BLaER1 (cell line): ENCODE measurements around the gene MYO3B.

Source experiments
- H3K27ac ChIP-seq: shearing (Covaris generic); formaldehyde crosslinking; 2 replicates; pipeline ENCODE4 v1.8.1; 2022
- H3K27me3 ChIP-seq: shearing (Covaris generic); formaldehyde crosslinking; 2 replicates; pipeline ENCODE4 v1.8.1; 2022
- H3K36me3 ChIP-seq: shearing (Covaris generic); formaldehyde crosslinking; 2 replicates; pipeline ENCODE4 v1.8.1; 2022
- H3K4me1 ChIP-seq: shearing (Covaris generic); formaldehyde crosslinking; 2 replicates; pipeline ENCODE4 v1.8.1; 2022
- H3K4me2 ChIP-seq: shearing (Covaris generic); formaldehyde crosslinking; 2 replicates; pipeline ENCODE4 v1.8.1; 2022
- H3K4me3 ChIP-seq: shearing (Covaris generic); formaldehyde crosslinking; 2 replicates; pipeline ENCODE4 v1.8.1; 2022
- H3K9ac ChIP-seq: shearing (Covaris generic); formaldehyde crosslinking; 2 replicates; pipeline ENCODE4 v1.8.1; 2022
- H3K9me3 ChIP-seq: shearing (Covaris generic); formaldehyde crosslinking; 2 replicates; pipeline ENCODE4 v1.8.1; 2022
- H4K20me1 ChIP-seq: shearing (Covaris generic); formaldehyde crosslinking; 2 replicates; pipeline ENCODE4 v1.8.1; 2022
- Cebpa-rat ChIP-seq: shearing (Covaris generic); IDR thresholded peaks from 2 replicates; pipeline ENCODE4 v1.8.1; 2022

Gene MYO3B

DNA sequence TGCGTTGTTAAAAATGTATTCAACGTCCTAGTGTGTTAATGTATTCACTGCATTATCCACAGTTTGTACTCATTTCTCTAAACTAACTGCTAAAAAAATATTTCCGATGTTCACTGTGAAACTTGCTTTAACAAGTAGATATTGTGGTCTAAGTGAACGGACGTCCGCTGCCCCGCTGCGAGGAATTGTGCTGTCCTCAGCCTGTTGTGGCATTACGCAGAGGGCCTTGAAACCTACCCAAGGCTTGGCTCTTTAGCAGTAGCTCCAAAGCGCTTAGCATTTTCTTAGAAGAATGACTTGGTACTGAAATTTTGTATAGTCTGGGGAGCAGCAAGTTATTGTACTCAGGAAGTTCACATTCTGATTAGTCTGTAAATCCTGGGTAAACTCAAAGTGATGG, 400.7 kb downstream of the MYO3B start:
- Histone ChIP-seq H3K4me3 (no peak overlapping the region), H3K9me3 (no peaks in the 10 kb centered on the region), H3K27me3 (no peaks in the 10 kb centered on the region), H4K20me1 (no peaks in the 10 kb centered on the region), H3K27ac (no peak overlapping the region), H3K4me2 (no peak overlapping the region), H3K36me3 (no peaks in the 10 kb centered on the region), H3K9ac (no peak overlapping the region), H3K4me1 (no peaks in the 10 kb centered on the region)
- TF ChIP-seq Cebpa-rat, result no peak

DNA sequence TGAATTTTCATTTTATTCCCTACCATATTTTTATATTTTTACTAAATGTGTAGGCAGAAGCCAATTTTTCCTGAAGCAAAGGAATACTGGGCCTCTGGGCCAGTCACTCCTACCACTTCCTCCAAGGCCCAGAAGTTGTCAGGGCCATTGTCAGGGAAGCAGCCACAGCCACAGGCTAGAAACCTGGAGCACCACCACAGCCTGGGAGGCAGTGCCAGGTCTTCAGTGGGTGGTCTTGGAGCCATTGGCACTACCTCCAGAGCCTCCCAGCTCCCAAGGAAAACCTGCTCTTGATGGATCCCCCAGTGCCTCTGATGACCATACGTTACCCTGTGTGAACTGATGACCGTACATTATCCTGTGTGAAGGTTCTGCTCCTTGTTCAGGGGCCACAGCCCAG, 401.6 kb downstream of the MYO3B start:
- Histone ChIP-seq H3K4me3 (no peak overlapping the region), H3K4me2 (no peak overlapping the region), H3K27ac (no peak overlapping the region), H3K9me3 (no peaks in the 10 kb centered on the region), H3K27me3 (no peaks in the 10 kb centered on the region), H3K36me3 (no peaks in the 10 kb centered on the region), H4K20me1 (no peaks in the 10 kb centered on the region), H3K9ac (no peak overlapping the region), H3K4me1 (no peaks in the 10 kb centered on the region)
- TF ChIP-seq Cebpa-rat, result no peak

DNA sequence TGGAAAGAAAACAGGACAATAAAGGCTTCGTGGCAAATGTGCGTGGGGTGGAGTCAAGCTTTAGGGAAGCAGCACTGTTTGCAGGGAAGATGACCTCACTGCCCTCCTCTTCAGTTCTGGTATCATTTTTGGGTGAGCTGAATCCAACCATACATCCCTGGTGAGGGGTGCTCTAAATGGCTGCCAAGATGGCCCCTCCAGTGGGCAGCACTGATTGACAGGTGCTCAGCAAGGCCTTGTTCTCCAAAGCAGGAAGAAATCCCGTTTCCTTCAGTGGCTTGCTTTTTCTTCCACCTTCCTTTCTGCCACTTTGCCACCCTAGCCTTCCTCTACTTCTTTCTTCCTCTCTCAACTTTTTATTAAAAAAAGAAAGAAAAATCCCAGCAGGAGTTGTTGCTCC, 404.4 kb downstream of the MYO3B start:
- H3K27ac ChIP-seq, result no peak overlapping the region
- no peak overlapping the region for H3K9ac ChIP-seq
- H3K4me2 ChIP-seq, result no peak overlapping the region
- H3K4me1 ChIP-seq, result no peaks in the 10 kb centered on the region
- H4K20me1 ChIP-seq, result no peaks in the 10 kb centered on the region
- no peaks in the 10 kb centered on the region for H3K27me3 ChIP-seq
- H3K36me3 ChIP-seq, result no peaks in the 10 kb centered on the region
- H3K4me3 ChIP-seq, result no peak overlapping the region
- no peaks in the 10 kb centered on the region for H3K9me3 ChIP-seq
- TF ChIP-seq Cebpa-rat, result no peak

DNA sequence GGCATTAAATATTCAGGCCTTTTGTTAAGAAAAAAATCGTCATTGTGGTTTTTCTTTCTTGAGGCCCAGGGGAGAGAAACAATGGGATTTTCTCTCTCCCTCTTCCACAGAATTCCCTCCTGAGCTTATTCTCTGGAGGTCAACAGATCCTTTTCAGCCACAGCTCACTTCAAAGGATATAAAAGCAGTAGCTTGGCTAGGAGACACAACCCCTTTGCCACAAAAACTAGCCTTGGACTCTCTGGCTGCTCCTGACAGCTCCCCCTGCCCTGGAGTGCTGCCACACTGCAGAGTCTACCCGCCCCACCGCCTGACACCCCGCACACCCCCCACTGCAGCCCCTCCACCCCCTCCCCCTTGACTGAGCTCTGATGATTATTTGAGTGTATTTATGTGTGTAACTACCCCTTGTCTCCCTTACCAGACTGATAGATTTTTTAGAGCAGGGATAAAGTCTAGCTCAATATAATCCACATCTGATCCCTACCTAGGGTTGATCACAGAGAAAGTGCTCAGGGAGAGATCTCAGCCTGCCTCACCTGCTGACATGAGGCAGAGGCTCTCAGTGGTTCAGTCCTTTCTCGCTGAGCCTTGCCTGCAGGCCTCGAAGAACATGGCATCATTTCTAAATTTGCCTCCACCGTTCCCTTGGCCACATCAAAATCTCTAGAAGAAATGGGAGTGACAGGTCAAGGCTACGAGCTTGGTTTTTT, 405.0 kb downstream of the MYO3B start:
- H3K27ac ChIP-seq, result no peak overlapping the region
- H3K27me3 ChIP-seq, result no peaks in the 10 kb centered on the region
- H3K4me1 ChIP-seq, result no peaks in the 10 kb centered on the region
- no peak overlapping the region for H3K4me2 ChIP-seq
- H3K9me3 ChIP-seq, result no peaks in the 10 kb centered on the region
- H4K20me1 ChIP-seq, result no peaks in the 10 kb centered on the region
- H3K36me3 ChIP-seq, result no peaks in the 10 kb centered on the region
- no peak overlapping the region for H3K9ac ChIP-seq
- H3K4me3 ChIP-seq, result no peak overlapping the region
- TF ChIP-seq Cebpa-rat, result no peak

DNA sequence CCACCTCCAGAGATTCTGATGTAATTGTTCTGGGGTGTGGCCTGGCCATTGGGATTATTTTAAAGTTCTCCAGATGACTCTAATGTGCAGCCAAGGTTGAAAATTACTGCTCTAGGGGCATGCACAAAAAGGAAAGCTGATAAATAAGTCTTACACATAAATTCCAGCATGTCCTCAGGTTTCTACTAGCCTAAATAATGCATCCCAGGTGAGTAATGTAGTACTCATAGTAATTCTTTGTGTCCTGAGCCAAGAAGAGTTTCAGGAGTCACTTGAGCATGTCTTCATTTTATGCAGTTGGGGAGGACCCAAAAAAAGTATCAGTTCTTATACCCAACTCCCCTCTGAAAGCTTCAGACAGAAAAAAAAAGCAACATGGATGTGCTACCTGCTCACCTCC, 407.1 kb downstream of the MYO3B start:
- Histone ChIP-seq H3K27ac (no peak overlapping the region), H3K4me1 (no peaks in the 10 kb centered on the region), H3K4me3 (no peak overlapping the region), H3K4me2 (no peak overlapping the region), H3K27me3 (no peaks in the 10 kb centered on the region), H3K9me3 (no peaks in the 10 kb centered on the region), H4K20me1 (no peaks in the 10 kb centered on the region), H3K36me3 (no peaks in the 10 kb centered on the region), H3K9ac (no peak overlapping the region)
- TF ChIP-seq Cebpa-rat, result no peak

DNA sequence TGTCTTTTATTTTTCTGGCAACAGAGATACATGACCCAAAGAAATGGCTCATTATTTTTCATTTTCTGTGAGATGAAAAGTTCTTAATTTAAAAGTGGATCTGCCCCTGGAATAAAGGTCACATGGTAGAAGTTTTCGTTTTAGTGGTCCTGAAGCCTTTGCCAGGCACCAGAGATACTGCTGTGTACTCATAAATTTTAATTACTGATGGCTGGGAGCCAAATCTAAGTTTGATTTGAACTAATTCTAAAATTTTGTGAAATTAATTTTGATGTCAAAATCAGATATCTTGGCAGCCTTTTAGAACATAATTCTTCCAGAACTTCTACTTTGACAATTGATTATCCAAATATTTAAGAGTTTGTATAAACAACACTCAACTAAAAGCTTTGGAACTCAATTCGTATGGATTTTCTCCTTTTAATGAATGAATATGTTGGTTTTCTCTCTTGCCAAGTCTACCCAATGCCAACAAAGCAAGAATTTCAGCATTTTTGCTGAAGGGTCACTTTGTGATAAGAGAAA, 408.7 kb downstream of the MYO3B start:
- H3K27me3 ChIP-seq, result no peaks in the 10 kb centered on the region
- no peak overlapping the region for H3K4me3 ChIP-seq
- no peak for TF ChIP-seq Cebpa-rat
- no peaks in the 10 kb centered on the region for H3K36me3 ChIP-seq
- H3K4me2 ChIP-seq, result no peak overlapping the region
- H3K4me1 ChIP-seq, result no peaks in the 10 kb centered on the region
- no peaks in the 10 kb centered on the region for H3K9me3 ChIP-seq
- no peaks in the 10 kb centered on the region for H4K20me1 ChIP-seq
- H3K9ac ChIP-seq, result no peak overlapping the region
- no peak overlapping the region for H3K27ac ChIP-seq

DNA sequence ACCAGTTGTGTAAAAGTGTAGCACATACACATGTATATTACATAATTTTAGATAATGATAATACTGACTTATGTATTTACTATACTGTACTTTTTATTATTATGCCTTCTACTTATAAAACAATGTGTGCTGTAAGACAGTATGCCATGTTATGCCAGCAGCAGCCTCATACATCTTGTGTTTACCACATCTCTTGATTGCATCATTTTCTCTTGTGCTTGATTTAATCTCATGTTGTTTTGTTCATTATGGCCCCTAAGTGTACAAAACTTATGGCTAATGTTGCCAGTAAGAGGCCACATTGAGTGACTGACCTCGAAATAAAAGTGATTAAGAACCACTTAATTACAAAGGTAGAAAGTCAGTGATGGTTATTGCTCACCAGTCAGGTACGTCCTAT, 409.2 kb downstream of the MYO3B start:
- no peak overlapping the region for H3K27ac ChIP-seq
- no peaks in the 10 kb centered on the region for H3K27me3 ChIP-seq
- no peaks in the 10 kb centered on the region for H4K20me1 ChIP-seq
- no peak overlapping the region for H3K9ac ChIP-seq
- no peaks in the 10 kb centered on the region for H3K9me3 ChIP-seq
- TF ChIP-seq Cebpa-rat, result no peak
- no peaks in the 10 kb centered on the region for H3K4me1 ChIP-seq
- no peak overlapping the region for H3K4me3 ChIP-seq
- H3K4me2 ChIP-seq, result no peak overlapping the region
- no peaks in the 10 kb centered on the region for H3K36me3 ChIP-seq

DNA sequence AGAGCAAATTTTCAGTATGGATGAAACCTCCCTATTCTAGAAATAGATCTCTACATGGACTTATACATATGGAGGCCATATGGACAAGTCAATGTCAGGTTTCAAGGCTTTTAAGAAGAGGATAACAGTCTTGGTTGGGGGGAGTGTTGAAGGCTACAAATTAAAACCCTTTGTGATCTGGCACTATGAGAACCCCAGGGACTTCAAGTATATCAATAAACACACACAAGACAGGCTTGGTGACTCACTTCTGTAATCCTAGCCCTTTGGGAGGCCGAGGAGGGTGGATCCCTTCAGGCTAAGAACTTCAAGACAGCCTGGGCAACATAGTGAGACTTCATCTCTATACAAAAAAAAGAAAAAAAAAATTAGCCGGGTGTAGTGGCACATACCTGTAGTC, 410.0 kb downstream of the MYO3B start:
- Histone ChIP-seq H3K27ac (no peak overlapping the region), H3K9me3 (no peaks in the 10 kb centered on the region), H4K20me1 (no peaks in the 10 kb centered on the region), H3K36me3 (no peaks in the 10 kb centered on the region), H3K4me3 (no peak overlapping the region), H3K27me3 (no peaks in the 10 kb centered on the region), H3K4me1 (no peaks in the 10 kb centered on the region), H3K9ac (no peak overlapping the region), H3K4me2 (no peak overlapping the region)
- no peak for TF ChIP-seq Cebpa-rat

DNA sequence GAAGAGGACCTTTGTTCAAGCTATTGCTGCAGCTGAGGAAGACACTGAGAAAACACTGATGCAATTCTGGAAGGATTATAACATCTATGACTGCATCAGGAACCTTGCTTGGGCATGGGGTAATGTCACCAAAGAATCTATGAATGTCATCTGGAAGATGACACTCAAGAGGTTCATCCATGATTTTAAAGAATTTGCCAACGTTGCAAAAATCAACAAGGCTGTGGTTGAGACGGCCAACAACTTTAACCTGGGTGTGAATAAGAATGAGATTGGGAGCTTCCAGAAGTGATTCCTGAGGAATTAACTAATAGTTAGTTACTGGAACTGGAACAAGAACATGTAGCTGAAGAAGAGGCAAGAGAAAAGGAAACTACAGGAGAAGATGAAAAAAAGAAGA, 410.8 kb downstream of the MYO3B start:
- H3K4me1 ChIP-seq, result no peaks in the 10 kb centered on the region
- H3K36me3 ChIP-seq, result no peaks in the 10 kb centered on the region
- no peak for TF ChIP-seq Cebpa-rat
- no peak overlapping the region for H3K9ac ChIP-seq
- H3K27me3 ChIP-seq, result no peaks in the 10 kb centered on the region
- H3K4me2 ChIP-seq, result no peak overlapping the region
- H3K4me3 ChIP-seq, result no peak overlapping the region
- no peaks in the 10 kb centered on the region for H3K9me3 ChIP-seq
- H4K20me1 ChIP-seq, result no peaks in the 10 kb centered on the region
- H3K27ac ChIP-seq, result no peak overlapping the region

DNA sequence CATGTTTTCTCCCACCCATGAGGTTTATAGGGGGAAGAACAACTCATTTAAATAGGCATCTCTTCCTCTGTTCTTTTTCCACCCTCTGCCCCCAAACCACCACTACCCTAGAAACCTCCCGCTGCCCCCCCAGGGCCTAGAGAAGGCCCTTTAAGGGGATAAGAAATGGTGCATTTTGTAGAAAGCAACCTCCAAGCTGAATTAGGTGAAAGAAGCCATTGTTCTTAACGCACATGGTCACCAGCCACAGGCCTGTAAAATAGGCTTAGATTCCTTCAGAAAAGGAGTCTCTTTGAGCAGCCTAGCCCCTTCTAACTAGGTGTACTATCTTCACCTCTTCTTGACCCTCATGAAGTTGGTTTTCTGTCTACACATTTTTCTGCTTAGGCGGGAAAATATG, 418.6 kb downstream of the MYO3B start:
- H3K9ac ChIP-seq, result no peak overlapping the region
- no peaks in the 10 kb centered on the region for H4K20me1 ChIP-seq
- no peak for TF ChIP-seq Cebpa-rat
- no peaks in the 10 kb centered on the region for H3K36me3 ChIP-seq
- no peaks in the 10 kb centered on the region for H3K9me3 ChIP-seq
- no peak overlapping the region for H3K4me2 ChIP-seq
- H3K27me3 ChIP-seq, result no peaks in the 10 kb centered on the region
- no peak overlapping the region for H3K4me3 ChIP-seq
- H3K27ac ChIP-seq, result no peak overlapping the region
- H3K4me1 ChIP-seq, result no peaks in the 10 kb centered on the region

DNA sequence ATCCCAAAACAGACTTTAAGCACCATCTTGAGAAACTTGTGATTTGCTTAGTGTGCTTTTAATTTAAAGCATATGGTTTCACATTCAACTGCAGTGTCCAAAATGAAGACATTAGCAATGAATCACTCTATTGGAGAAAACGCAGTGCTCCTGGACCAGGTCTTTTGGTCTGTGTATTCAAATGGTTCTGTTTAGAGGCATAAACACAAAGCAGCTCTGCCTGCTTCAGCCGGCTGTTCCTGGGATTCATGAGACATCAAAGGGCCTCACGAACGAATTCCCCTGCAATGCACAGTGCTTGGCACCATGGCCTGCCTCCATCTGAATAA, 420.1 kb downstream of the MYO3B start:
- Histone ChIP-seq H4K20me1 (no peaks in the 10 kb centered on the region), H3K4me2 (no peak overlapping the region), H3K9me3 (no peaks in the 10 kb centered on the region), H3K36me3 (no peaks in the 10 kb centered on the region), H3K4me1 (no peaks in the 10 kb centered on the region), H3K9ac (no peak overlapping the region), H3K4me3 (no peak overlapping the region), H3K27ac (no peak overlapping the region), H3K27me3 (no peaks in the 10 kb centered on the region)
- TF ChIP-seq Cebpa-rat, result no peak
